GM21529 (cell line): ENCODE measurements around the gene ATOH8.

Experiments
- ATAC-seq: cut with Tn5 transposase; IDR thresholded peaks from one replicate; pipeline ENCODE4 v1.9.1; 2021; ENCODE audit not compliant: unreplicated experiment

ATOH8 gene

GRCh38 chr2:85718009-85718391 lies 35.8 kb upstream of the ATOH8 start:
- no peak for ATAC-seq

- no peak for ATAC-seq
These were observed 34.8 kb upstream of the ATOH8 start for GRCh38 chr2:85718885-85719492.

- no peak for ATAC-seq
These were observed 34.1 kb upstream of the ATOH8 start for GRCh38 chr2:85719609-85720240.

- ATAC-seq: no peak
These were observed 33.3 kb upstream of the ATOH8 start for GRCh38 chr2:85720533-85720932.

- ATAC-seq: no peak
These were observed 32.1 kb upstream of the ATOH8 start for GRCh38 chr2:85721641-85722040.

- ATAC-seq: no peak
These were observed 31.3 kb upstream of the ATOH8 start for GRCh38 chr2:85722519-85722918.

GRCh38 chr2:85723707-85724360 lies 30.0 kb upstream of the ATOH8 start:
- no peak for ATAC-seq

- ATAC-seq: no peak
These were observed 29.0 kb upstream of the ATOH8 start for GRCh38 chr2:85724731-85725181.

- no peak for ATAC-seq
These were observed 28.3 kb upstream of the ATOH8 start for GRCh38 chr2:85725451-85725850.

GRCh38 chr2:85727798-85728197 lies 26.0 kb upstream of the ATOH8 start:
- no peak for ATAC-seq

- ATAC-seq: no peak
These were observed 25.4 kb upstream of the ATOH8 start for GRCh38 chr2:85728342-85728741.

- ATAC-seq: peak; percentile 68
These were observed 24.6 kb upstream of the ATOH8 start for GRCh38 chr2:85728883-85729824.

- no peak for ATAC-seq
These were observed 23.8 kb upstream of the ATOH8 start for GRCh38 chr2:85729825-85730510.

GRCh38 chr2:85730686-85731230 lies 23.0 kb upstream of the ATOH8 start:
- no peak for ATAC-seq

- ATAC-seq: no peak
These were observed 22.2 kb upstream of the ATOH8 start for GRCh38 chr2:85731606-85732005.

- ATAC-seq: no peak
These were observed 21.2 kb upstream of the ATOH8 start for GRCh38 chr2:85732467-85733120.

- no peak for ATAC-seq
These were observed 20.4 kb upstream of the ATOH8 start for GRCh38 chr2:85733121-85733960.

GRCh38 chr2:85734015-85734414 lies 19.8 kb upstream of the ATOH8 start:
- no peak for ATAC-seq
